ENCODE measurements around the gene GRAMD2A.

The GRAMD2A gene

DNA sequence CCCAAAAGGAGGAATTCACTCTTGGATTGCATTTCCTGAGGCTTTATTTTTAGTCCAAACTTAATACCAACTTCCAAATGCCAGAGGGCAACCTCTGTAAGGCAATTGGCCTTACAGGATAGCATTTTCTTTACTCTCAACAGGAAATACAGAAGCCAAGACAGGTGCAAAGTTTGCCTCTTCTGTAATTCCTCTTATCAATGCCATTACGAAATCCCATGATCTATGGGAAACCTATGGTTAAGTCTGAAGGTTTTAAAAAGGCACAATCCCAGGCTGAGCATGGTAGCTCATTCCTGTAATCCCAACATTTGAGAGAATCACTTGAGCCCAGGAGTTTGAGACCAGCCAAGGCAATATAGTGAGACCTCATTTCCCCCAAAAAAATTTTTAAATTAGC, 18.5 kb upstream of the GRAMD2A start:
- no peak for DNase-seq

DNA sequence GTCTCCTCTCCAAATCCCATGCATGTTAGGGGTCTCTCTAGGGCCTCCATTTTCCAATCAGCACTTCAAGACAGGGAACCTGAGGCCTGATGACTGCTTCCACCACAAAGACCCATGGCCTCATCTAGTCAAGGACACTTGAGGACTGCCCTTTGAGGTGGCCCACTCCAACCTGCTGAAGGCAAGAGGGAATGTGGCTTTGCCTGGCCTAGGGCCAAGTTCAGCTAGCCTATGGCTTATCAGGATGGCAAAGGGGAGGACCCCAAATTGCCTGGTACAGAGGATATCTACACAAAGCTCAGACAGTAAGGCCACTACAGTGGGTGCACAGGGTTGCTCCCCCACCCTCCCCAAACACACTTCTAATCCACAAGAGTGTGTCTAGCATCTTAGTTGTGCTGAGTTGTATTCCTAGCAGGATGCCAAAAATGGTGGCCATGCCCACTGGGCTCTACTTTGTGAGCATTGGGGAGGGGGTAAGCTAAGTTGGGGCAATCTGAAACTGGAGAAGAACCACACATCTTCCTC, 10.0 kb upstream of the GRAMD2A start:
- no peak for DNase-seq

DNA sequence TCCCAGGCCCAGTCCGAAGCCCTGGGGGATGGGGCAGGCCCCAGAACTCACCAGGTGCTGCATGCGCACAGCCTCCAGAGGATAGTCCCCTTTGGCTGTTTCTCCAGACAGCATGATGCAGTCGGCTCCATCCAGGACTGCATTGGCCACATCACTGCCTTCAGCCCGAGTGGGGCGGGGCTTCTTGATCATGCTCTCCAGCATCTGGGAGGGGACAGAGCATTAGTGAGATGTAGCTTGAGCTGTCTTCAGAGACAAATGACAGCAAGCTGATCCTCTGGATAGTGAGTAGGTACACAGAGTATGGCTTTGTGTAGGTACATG, 9.1 kb upstream of the GRAMD2A start:
- no peak for DNase-seq

DNA sequence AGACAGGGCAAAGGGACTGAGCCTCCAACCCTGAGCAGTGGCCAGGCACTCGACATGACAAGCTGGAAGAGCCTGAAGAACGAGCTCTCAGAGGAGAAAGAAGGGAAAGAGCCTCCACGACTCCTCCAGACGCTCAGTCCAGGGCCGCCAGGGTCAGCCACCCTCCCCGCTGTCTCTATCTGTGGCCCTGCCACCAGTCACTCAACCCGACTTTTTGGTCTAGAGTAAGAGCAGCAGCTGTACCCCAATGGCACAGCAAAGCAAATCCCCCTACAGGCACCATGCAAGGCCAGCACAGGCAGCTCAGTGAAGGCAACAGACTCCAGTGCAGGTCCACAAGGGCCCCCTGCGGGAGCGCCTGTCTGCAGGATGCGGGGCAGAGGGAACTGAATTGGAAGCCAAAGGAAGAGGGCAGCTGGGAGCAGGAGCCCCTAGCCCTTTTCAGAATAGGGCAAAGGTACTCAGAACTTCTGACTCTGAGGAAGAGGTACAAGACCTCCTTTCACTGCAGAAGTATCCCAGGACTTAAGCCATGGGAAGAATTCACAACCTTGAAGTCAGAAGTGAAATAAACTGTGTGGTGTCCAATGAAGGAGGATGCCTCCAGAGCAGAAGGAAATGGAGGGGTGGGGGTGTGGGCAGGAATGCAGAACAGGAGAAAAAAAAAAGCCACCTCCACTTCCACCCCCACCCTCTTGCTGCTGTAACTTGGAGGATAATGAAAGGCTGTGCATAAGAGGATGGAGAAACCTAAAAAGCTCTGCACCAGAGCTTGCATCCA, 8.5 kb upstream of the GRAMD2A start:
- DNase-seq = no peak

DNA sequence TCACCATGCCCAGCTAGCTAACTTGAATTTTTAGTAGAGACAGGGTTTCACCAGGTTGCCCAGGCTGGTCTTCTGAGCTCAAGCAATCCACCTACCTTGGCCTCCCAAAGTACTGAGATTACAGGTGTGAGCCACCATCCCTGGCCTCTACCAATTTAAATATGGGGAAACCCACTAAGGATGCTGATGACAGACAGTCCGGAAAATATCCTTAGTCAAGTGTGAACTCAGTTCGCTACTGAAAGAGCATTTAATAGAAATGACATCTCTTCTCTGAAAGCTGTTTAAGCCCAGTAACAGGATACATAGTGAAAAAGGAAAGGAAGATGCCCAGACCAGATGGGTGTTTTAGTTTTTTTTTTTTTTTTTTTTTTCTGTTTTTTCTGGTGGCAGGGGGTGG, 7.7 kb upstream of the GRAMD2A start:
- DNase-seq = no peak

DNA sequence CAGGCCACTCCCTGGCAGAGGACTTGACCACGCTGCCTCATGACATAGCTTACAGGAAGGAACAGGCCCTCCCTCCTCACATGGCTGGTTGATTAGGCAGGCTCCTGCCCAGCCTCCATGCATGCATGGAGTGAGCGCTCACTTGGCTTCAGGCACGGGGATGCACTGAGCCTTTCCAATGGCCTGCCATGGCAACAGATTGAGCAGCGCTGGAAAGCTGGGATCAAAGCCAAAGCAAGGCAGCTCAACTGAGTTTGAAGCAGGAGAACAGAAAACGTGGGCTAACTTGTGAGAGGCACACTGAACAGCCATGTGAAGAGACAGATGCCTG, 5.9 kb upstream of the GRAMD2A start:
- DNase-seq = no peak

DNA sequence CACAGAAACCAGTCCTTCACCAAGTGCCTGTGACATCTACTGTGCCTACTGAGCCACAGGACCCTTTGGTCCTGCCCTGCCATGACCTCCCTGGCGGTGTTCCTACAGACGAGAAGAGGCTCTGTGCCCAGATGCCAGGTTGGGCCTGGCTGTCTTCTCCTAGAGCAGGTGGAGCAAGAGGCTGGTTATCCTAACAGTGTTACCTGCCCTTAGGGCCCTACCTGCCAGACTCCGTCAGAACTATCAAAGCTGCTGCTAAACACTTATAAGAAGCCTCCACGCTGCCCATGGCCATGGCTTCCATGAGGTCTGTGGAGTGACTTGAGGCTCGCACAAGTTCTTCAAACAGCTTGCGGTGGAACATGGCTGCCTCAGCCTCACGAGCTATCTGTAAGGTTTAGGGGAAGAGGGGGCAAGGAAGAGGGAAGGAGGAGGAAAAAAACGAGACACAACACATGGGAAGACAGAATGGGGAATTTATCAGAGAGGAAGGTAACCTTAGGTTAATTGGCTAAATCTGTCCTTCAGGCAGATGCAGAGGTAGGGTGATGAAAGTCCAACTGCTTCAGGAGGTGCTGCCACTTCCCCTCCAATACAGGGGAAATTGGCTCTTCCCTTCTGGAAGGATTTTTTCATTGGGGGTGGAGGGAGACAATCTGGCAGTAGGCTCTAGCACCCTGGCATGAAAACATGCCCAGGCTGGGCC, 5.4 kb upstream of the GRAMD2A start:
- DNase-seq = no peak

DNA sequence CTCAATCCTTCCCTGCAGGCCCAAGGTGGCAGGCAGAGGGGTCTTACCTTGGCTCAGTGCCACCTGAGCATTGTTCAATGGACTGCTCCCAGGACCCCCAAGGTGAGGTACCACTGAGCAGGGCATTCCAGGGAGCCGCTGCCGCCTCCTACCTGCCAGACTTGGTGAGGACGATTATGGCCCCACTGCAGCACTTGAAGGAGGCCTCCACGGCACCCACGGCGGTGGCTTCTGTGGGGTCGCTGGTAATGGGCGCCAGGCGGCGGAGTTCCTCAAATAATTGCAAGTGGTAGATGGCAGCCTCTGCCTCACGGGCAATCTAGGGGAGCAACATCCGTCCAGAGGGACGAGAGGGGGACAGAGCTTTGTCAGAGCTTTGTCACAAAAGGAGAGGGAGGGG, 4.7 kb upstream of the GRAMD2A start:
- DNase-seq = no peak

DNA sequence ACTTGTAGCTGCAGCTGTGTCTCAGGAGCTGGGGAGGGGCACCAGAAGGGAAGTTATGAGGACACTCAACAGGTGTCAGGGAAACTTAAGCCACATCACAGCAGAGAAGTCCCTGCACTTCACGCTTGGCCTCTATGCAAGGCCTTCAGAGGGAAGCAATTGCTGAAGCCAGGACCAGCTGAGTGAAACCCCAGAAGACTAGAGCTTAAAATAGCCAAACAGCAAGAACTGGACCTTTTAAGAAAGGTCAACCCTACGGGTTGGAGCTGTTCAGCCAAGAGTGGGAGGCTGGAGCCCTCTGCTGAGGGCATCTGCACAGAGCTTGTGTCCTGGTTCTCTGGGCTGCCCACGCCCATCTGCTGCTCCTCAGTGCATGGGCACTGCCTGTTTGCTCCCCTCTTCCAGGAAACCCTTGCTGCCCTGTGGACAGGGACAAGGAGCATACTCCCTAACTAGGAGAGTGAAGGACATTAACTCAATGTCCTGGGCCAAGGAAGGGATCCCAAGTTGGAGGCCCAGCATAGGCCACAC, 3.9 kb upstream of the GRAMD2A start:
- DNase-seq = no peak

DNA sequence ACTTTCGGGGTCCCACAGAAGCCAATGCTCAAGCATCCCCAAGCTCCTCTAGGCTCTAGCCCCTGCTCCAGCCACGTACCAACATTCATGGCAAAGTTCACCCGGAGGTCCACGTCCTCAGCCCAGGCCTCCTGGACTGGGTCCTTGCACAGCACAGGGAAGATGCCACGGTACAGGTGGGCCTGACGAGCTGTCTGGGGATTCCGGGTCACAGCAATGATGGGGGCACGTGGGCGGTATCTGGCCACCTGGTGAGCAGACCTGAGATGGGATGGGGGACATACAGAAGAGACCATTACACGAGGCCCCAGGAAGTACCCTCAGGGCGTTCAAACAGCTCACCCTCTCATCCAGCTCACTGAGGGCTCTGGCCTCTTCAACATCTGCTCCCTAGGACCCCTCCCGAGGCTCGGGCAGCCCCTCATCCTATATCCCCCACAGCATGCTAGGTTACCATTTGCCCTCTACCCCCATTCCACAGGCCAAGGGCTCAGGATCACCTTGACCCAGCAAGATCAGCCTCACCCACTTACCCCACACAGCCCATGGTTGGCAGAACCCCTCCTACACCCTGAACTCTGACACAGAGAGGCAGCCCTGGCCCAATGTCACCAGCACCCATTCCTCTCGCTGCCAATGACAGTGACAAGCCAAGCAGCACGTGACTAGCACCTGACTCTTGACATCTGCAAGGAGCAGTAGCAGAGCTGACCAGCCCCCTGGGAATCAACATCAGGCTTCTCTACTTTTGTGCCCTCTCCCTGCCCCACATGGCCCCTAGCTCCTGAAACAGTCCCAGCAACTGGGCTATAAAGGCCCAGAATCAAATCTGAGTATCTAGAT, 3.0 kb upstream of the GRAMD2A start:
- DNase-seq = no peak

DNA sequence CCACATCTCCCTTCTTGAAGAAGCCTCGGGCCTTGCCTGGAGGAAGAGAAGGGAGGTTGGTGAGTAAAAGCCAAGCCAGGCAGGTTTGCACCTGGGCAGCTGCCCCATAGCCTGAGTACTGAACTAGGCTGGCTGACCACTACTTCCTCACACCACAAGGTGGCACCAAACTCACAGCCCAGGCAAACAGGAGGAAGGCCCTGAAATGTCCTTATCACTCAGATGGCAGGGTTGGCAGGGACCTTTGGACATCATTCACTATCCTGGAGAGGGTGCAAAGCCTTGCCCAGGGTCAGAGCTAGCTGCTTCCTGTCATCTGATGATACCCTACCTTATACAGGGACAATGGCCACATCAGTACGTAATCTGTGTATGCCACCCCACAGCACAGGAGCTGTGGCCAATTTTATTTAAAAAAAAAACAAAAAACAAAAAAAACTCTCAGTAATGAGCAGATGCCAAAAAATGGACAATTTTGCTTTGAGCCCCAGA, 2.2 kb upstream of the GRAMD2A start:
- DNase-seq = peak; percentile 77

DNA sequence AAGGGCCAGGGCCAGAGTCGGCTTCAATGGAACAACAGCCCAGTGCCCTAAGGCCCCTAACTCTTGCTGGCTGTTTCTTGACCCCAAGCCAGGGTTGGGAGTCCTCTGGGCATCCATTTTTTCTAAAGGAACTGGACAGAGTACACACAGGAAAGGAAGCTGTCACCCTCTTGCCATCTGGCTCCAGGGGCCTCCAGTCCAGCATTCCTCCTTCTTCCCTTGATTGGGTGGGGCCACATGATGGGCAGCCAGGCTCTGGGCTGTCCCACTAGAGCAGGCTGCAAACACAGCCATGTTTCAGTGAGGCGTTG, 1.6 kb upstream of the GRAMD2A start:
- no peak for DNase-seq

DNA sequence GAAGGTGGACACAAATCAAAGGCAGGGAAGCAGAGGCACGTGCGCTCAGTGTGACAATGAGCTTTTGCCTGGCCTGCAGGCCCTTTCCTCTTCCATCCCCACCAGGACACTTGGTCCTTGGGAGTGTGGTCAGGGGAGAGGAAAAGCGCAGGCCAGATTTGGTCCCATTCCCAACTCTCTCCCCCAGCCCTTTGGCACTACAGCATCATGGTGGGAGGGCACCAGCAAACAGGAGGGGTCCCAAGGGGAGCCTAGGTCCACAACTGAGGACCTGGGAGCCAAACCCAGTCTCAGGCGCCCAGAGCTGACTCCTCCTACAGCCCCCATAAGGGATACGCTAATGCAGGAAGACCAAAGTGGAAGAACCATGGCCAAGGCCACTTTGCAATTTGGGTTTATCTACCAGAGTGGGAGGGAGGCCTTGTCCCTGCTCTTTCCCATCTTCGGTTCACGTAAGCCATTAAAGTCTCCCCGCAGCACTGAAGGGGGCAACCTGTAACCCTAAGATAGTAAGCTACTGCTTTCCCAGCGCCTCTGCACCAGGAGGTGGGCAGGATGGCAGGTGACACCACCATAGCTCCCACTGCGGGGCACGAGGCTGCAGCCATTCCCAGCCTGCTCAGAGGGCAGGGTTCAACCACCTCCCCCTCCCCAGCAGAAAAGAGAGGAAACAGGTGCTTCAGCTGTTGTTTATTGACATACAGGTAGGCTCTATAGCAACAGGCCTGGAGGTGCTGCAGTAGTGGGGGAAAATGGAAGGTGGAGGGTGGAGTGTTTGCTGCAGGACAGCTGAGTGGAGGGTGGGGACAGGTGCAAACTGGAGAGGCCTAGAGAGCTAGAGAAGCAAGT, 993 bp upstream of the GRAMD2A start:
- DNase-seq = peak; percentile 32

DNA sequence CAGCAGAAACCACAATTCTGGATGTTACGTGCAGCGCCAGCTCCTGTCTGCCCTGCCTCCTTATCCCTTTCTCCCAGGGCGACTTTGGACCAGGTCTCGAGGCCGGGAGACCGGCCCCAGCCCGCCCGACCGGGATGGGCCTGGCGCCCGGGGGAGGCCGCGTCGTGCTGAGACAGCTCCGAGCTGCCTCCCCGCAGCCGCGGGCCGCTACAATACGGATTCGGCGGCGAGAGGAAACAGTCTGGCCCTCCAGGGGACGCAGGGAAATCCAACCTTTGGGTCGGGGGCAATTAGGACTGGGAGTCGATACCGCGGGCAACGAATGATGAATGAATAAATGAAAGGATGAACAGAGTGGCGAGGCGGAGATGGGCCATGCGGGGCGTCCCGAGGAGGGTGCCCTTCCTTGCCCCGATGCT, 537 bp downstream of the GRAMD2A start:
- no peak for DNase-seq

DNA sequence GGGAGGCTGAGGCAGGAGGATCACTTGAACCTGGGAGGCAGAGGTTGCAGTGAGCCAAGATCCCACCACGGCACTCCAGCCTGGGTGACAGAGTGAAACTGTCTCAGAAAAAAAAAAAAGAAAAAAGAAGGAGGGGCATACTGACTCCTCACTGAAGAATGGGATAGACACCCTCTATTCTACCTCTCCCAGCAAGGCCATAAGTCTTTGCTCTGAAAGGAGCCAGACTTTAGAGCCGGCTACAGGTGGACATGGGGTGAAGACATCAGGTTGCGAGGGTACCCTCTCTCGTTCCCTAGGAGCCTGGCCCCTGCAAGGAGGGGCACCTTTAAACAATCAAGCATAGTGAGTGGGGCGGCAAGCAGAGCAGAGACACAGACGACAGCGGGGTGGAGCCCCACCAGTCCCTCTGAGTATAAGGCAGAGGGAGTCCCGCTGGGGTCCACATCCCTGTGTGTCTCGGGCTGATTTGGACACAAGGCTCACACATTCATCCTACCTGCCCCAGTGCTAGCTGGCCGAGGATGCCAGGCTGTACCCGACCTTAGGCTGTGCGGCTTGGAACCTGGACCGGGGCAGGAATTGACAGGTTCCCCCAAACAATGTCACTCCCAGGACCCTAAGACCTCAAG, 1.1 kb downstream of the GRAMD2A start:
- DNase-seq = no peak

DNA sequence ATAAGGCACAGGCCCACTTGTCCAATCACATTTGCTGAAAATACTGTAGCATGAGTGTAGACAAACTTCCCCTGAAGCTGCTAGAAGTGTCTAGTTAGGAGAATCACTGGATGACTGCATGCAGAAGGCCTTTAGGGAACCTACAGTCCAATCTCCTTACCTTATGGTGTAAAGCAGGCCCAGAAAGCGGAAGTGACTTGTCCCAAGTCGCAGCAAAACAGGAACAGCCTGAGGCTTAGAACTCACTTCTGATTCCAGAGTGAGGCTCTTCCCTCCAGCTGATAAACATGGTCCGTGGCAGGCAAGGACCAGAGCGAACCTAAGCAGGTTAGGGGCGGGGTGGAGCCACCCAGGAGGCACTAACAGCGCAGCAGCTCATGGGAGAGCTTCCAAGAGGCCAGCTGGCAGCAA, 2.5 kb downstream of the GRAMD2A start:
- no peak for DNase-seq

DNA sequence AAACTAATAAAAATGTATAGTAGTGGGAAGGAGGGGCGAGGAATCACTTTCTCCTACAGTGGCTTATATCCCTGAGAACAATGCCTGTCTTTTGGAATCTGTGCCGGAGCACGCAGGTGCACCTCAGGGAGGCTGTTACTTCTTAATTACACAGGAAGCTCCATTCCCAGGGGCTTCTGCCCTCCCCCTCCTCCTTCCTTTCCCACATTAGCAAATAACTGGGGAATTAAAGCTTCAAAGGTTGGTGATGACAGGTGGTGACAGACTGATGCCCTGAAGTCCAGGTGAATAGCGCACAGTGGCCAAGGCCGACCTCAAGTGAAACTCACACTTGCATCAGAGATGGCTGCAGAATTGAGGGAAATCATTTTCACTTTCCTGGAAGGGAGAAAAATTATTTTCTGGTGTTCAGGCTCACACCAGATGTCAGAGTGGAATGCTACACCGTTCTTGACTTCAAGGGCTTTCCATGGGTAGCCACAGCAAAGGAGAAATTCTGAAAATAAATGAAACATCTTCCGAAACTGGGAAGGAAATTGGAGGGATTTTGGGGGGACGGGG, 3.7 kb downstream of the GRAMD2A start:
- no peak for DNase-seq

DNA sequence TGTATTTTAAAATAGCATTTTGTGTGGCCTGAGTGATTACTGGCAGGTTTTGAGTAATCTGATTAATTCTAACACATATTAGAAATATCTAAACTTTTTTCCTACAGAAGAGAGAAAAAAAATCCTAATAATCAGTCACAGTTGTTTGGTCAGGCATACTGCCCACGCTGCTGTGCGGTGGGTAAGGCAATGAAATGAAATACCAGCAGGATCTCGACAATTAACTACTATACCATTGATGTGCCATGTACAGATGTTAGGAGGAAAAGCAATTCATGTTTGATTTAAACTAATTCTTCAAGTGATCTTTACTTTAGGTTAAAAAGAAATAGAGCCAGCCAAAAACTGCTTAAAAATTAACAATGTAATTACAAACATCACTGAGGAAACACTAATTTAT, 5.2 kb downstream of the GRAMD2A start:
- DNase-seq = no peak

DNA sequence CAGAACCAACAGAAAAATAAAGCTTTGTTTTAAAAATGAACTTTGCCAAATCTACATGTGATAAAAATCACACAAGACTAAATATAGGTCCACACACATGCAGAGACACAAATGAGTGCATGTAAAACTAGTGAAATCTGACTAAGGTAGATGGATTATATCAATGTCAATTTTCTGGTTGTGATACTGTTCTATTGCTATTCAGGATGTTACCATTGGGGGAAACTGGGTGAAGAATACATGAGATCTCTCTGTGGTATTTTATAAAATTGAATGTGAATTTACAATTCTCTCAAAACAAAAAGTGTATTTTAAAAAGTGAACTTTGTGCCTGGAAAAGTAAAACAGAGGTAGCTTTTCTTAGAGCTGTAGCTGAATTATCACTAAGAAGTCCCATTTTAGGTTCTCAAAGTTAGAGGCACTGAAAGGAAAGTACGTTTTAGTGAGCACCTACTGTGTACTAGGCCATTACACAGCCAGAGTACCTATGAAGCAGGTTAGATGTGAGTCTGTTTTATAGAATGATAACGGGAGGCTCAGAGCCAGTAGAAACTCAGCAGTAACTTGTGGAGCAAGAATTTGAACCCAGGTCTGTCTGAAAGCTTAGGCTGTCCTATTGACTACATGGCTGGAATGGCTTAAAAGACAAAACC, 8.2 kb downstream of the GRAMD2A start:
- DNase-seq = no peak

DNA sequence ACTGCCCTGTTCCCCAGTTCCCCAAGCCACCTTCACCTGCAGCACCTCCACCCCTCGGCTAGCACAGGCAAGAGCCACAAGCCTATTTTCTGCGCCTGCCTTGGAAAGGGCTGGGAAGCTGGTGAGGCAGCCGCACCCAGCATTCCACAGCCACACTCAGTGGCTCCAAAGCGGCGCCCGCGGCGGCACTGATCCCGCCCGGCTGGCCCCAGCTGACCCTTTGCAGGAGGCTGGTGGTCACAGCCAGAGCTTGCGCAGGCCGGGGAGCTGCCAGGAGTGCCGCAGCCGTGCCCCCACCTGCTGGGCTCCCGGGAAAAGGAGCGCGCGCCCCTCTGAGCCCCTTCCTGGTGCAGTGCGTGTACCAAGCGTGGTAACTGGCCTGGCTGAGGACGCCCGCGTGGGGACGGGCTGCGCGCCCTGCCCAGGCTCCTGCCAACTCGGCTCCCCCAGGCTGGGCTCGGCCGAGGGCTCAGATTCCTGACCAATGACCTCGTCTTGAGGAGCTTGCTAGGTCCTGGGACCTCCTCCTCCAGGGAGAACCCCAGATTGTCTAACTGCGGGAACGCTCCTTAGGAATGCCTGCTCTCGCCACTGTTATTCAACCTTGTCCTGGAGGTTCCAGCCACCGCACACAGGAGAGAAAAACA, 13.3 kb downstream of the GRAMD2A start:
- no peak for DNase-seq

DNA sequence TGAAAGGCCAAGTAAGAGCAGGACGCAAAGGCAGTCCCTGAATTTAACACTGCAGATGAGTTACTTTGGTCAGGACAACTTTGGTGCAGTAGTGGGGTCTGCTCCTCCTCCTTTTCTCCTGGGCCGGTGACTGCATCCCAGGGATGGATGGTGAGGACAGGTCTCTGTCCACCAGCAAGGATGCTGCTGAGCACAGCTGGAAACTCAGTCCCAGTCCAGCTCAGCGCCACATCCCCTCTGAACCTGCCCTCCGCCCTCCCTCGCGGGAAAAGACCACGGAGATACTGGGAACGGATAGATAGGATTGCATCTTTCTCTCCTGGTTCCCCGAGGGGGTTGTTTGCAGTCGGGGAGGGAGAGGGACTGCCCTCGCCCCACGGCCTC, 13.8 kb downstream of the GRAMD2A start:
- DNase-seq = no peak
